HG02973 (cell line): ENCODE results near the gene C17orf50.
A peak's percentile ranks its signal among the peaks of the same experiment; 100 is the strongest.

Experiments
- ATAC-seq: cut with Tn5 transposase; IDR thresholded peaks from one replicate; pipeline ENCODE4 v1.9.1; 2021; ENCODE audit warnings: moderate library complexity; ENCODE audit not compliant: unreplicated experiment

The C17orf50 gene

GRCh38 chr17:35780950-35781349 is 20.3 kb downstream of the C17orf50 start:
- ATAC-seq: no peak

GRCh38 chr17:35784895-35785294 is 24.2 kb downstream of the C17orf50 start:
- ATAC-seq: no peak

GRCh38 chr17:35786941-35787432 is 26.3 kb downstream of the C17orf50 start:
- no peak for ATAC-seq

- ATAC-seq: no peak
Measured at GRCh38 chr17:35788477-35789368, 28.0 kb downstream of the C17orf50 start.

GRCh38 chr17:35790841-35791240 is 30.2 kb downstream of the C17orf50 start:
- ATAC-seq: no peak

GRCh38 chr17:35791681-35792350 is 31.1 kb downstream of the C17orf50 start:
- no peak for ATAC-seq

- no peak for ATAC-seq
Measured at GRCh38 chr17:35793257-35793656, 32.6 kb downstream of the C17orf50 start.

GRCh38 chr17:35795007-35795870 is 34.6 kb downstream of the C17orf50 start, which contains the start of gene MMP28:
Gene MMP28, minus strand, starts transcription at chr17:35795641. Its CDS starts 264 bp downstream, at chr17:35795377.
- no peak for ATAC-seq

GRCh38 chr17:35795871-35796265 is 35.2 kb downstream of the C17orf50 start:
- no peak for ATAC-seq

- no peak for ATAC-seq
Measured at GRCh38 chr17:35796942-35797341, 36.3 kb downstream of the C17orf50 start.

GRCh38 chr17:35797370-35797769 is 36.7 kb downstream of the C17orf50 start:
- no peak for ATAC-seq

GRCh38 chr17:35797918-35798317 is 37.2 kb downstream of the C17orf50 start:
- ATAC-seq: no peak

- ATAC-seq: no peak
Measured at GRCh38 chr17:35799942-35800341, 39.3 kb downstream of the C17orf50 start.

GRCh38 chr17:35801583-35802224 is 41.0 kb downstream of the C17orf50 start:
- no peak for ATAC-seq

- no peak for ATAC-seq
Measured at GRCh38 chr17:35804658-35805192, 44.0 kb downstream of the C17orf50 start.

GRCh38 chr17:35807371-35808144 is 46.9 kb downstream of the C17orf50 start:
- no peak for ATAC-seq

GRCh38 chr17:35808240-35808961 is 47.7 kb downstream of the C17orf50 start:
- no peak for ATAC-seq

- peak; percentile 89 for ATAC-seq
Measured at GRCh38 chr17:35808962-35809854, 48.5 kb downstream of the C17orf50 start, which contains the start of gene TAF15. Gene TAF15, plus strand, starts transcription at chr17:35809484. Its CDS starts 86 bp downstream, at chr17:35809570.
